ENCODE data around the gene NRIP1.

- no peak for TF ChIP-seq CTCF (IDR thresholded peaks at IDR 0.05)
- TF ChIP-seq POLR2A (IDR thresholded peaks at IDR 0.05): no peak
- no peak for TF ChIP-seq EP300 (IDR thresholded peaks at IDR 0.05)
Observed at GRCh38 chr21:14975136-14975919, 89.5 kb downstream of the NRIP1 start.

All from tibial nerve (tissue), 4 donors.